CD1c-positive myeloid dendritic cell (primary cell): ENCODE results near the gene CNN2.
"Not testable (repeated sequence)": the region's sequence is repeated elsewhere in the genome, so short reads cannot be mapped to it uniquely, and the experiment has no call there.

Experiments used
- DNase-seq: peaks from one replicate; pipeline ENCODE4 v3.0.0-alpha.2; 2016; ENCODE audit errors: extremely low spot score

The CNN2 gene

GRCh38 chr19:1010586-1011510 lies 15.6 kb upstream of the CNN2 start:
- DNase-seq = no peak

GRCh38 chr19:1011831-1012333 lies 14.5 kb upstream of the CNN2 start:
- no peak for DNase-seq

- DNase-seq = no peak
Measured at GRCh38 chr19:1012334-1012733, 14.1 kb upstream of the CNN2 start.

- DNase-seq = no peak
Measured at GRCh38 chr19:1013218-1013617, 13.2 kb upstream of the CNN2 start.

GRCh38 chr19:1014161-1015060 lies 12.0 kb upstream of the CNN2 start:
- DNase-seq = no peak

- no peak for DNase-seq
Measured at GRCh38 chr19:1015061-1015781, 11.2 kb upstream of the CNN2 start.

GRCh38 chr19:1015782-1016646 lies 10.4 kb upstream of the CNN2 start:
- DNase-seq = no peak

GRCh38 chr19:1016647-1017114 lies 9.7 kb upstream of the CNN2 start:
- no peak for DNase-seq

- DNase-seq = peak; percentile 30
Measured at GRCh38 chr19:1017115-1017905, 9.1 kb upstream of the CNN2 start.

- DNase-seq = no peak
Measured at GRCh38 chr19:1017906-1018305, 8.5 kb upstream of the CNN2 start.

- DNase-seq = no peak
Measured at GRCh38 chr19:1018393-1018792, 8.0 kb upstream of the CNN2 start.

GRCh38 chr19:1018932-1019615 lies 7.3 kb upstream of the CNN2 start:
- DNase-seq = no peak

GRCh38 chr19:1019616-1019961 lies 6.8 kb upstream of the CNN2 start:
- no peak for DNase-seq

- DNase-seq = no peak
Measured at GRCh38 chr19:1019980-1020867, 6.2 kb upstream of the CNN2 start.

- peak; percentile 99 for DNase-seq
Measured at GRCh38 chr19:1020868-1021425, 5.5 kb upstream of the CNN2 start, which contains the start of gene TMEM259. Gene TMEM259, minus strand, starts transcription at chr19:1021123. Its CDS starts 127 bp downstream, at chr19:1020996.

GRCh38 chr19:1023883-1024188 lies 2.6 kb upstream of the CNN2 start:
- not testable (repeated sequence) for DNase-seq

- peak; percentile 47 for DNase-seq
Measured at GRCh38 chr19:1025080-1025479, 1.3 kb upstream of the CNN2 start.
